Coronary artery (tissue), 2 donors: ENCODE measurements around the gene DCST1.

Experiments
- DNase-seq: peaks from one replicate; pipeline ENCODE4 v3.0.0-alpha.2; 2017; ENCODE audit warnings: low spot score
- H3K27ac ChIP-seq, 2 donors: fragments of 200-600 bp; sonication (generic); one replicate each; pipeline ENCODE4 v1.5.1; 2016 to 2019
- H3K4me3 ChIP-seq: fragments of 200-600 bp; sonication (generic); 2 replicates; pipeline ENCODE4 v1.5.1; 2016; ENCODE audit warnings: mild to moderate bottlenecking, moderate library complexity
- TF ChIP-seq, protein P1 (sequence below): fragments of 200-600 bp; sonication (generic); IDR thresholded peaks from one replicate; pipeline ENCODE4 v1.5.1; 2019; ENCODE audit warnings: antibody characterized with exemption

The DCST1 gene

DNA sequence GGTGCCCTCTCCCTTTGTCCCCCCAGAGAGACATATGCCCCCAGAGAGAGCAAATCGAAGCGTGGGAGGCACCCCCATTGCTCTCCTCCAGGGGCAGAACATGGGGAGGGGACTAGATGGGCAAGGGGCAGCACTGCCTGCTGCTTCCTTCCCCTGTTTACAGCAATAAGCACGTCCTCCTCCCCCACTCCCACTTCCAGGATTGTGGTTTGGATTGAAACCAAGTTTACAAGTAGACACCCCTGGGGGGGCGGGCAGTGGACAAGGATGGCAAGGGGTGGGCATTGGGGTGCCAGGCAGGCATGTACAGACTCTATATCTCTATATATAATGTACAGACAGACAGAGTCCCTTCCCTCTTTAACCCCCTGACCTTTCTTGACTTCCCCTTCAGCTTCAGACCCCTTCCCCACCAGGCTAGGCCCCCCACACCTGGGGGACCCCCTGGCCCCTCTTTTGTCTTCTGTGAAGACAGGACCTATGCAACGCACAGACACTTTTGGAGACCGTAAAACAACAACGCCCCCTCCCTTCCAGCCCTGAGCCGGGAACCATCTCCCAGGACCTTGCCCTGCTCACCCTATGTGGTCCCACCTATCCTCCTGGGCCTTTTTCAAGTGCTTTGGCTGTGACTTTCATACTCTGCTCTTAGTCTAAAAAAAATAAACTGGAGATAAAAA lies 53.4 kb downstream of the DCST1 start:
- Histone ChIP-seq H3K4me3 (no peak overlapping the region), H3K27ac (no peak overlapping the region)
- DNase-seq: no peak
- TF ChIP-seq, protein P1, sequence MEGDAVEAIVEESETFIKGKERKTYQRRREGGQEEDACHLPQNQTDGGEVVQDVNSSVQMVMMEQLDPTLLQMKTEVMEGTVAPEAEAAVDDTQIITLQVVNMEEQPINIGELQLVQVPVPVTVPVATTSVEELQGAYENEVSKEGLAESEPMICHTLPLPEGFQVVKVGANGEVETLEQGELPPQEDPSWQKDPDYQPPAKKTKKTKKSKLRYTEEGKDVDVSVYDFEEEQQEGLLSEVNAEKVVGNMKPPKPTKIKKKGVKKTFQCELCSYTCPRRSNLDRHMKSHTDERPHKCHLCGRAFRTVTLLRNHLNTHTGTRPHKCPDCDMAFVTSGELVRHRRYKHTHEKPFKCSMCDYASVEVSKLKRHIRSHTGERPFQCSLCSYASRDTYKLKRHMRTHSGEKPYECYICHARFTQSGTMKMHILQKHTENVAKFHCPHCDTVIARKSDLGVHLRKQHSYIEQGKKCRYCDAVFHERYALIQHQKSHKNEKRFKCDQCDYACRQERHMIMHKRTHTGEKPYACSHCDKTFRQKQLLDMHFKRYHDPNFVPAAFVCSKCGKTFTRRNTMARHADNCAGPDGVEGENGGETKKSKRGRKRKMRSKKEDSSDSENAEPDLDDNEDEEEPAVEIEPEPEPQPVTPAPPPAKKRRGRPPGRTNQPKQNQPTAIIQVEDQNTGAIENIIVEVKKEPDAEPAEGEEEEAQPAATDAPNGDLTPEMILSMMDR: no peak

DNA sequence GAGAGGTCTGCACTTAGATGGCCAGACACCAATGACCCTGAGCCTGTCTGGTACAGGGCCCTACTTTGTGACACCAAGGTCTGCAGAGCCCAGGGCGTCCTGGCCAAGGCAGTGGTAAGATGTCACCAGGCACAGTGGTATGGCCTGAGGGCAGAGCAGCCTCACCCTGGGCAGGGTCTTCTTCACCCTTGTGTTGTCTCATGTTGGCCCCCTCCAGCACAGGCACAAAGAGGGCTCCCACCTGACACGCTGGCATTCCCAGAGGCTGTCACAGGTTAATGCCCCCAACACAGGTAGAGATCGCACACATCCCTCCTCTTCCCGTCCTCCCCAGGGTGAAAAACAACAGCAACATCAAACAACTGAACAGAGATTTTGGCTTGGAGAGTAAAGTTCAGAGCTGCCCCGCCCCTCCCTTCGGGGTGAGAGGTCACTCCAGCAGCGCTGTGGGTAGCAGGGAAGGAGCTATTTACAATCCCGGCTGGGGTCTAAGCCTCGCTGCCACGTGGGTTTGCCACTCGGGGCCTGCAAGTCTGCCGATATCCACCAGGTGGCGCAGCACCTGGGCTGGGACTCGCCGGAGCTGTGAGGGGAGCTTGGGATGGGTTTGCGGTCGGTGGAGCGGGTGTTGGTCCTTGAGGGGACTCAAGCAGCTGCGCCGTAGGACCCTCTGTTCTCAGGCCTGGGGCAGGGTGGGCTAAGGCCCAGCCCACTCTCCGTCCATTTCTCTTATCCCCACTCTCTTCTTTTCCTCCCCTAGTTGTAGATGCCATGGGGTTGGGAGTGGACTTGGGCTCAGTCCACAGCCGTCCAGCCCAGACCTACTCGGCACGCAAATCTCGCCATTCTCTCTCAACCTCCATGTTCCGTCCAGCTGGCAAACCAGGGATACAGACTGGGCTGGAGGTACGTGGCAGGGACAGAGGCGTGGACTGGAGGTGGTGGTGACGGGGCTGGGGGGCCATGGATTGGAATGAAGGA lies 57.7 kb downstream of the DCST1 start:
- DNase-seq: peak; percentile 83

DNA sequence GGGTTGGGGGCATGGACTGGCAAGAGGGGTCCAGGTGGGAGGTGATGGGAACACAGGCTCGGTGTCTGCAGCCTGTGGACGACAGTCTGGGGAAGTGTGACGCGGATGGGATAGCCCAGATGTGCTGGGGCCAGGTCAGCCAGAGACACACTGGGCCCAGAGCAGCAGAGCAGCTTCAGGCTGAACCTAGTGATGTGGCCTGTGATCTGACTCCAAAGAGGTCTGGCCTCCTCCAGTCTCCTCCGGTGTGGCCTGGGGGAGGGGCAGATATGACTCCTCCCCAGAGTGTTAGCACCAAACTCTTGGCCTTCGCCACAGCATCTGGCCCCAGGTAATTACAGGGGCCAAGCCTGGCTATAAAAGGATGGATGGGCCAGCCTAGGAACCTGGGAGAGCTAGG lies 58.5 kb downstream of the DCST1 start:
- DNase-seq: no peak
- no peak overlapping the region for H3K4me3 ChIP-seq
- TF ChIP-seq, protein P1: no peak
- H3K27ac ChIP-seq: no peak overlapping the region

More for the DNA sequence above, 57.7 kb downstream of the DCST1 start:
- Histone ChIP-seq H3K4me3 (no peak overlapping the region), H3K27ac (no peak overlapping the region)
- TF ChIP-seq, protein P1: peak; percentile 96

DNA sequence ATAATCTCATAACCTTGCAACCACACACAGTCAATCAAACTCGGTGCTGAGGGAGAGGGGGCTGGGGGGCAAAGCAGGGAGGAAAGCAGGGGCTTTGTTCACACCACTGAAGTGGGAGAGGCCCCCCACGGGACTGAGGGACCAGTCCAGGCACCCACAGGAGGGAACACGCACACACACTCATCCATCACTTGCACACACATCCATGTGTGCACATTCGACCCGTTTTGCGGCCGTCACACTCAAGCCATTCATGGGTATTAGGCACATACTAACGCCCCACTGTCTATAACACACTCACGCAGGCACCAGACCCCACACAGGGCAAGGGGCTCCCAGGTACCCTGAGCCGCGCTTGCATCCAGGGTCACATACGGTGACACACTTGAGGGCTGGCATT lies 59.0 kb downstream of the DCST1 start:
- DNase-seq: no peak
- Histone ChIP-seq H3K27ac (no peak overlapping the region), H3K4me3 (no peak overlapping the region)
- TF ChIP-seq, protein P1: no peak

DNA sequence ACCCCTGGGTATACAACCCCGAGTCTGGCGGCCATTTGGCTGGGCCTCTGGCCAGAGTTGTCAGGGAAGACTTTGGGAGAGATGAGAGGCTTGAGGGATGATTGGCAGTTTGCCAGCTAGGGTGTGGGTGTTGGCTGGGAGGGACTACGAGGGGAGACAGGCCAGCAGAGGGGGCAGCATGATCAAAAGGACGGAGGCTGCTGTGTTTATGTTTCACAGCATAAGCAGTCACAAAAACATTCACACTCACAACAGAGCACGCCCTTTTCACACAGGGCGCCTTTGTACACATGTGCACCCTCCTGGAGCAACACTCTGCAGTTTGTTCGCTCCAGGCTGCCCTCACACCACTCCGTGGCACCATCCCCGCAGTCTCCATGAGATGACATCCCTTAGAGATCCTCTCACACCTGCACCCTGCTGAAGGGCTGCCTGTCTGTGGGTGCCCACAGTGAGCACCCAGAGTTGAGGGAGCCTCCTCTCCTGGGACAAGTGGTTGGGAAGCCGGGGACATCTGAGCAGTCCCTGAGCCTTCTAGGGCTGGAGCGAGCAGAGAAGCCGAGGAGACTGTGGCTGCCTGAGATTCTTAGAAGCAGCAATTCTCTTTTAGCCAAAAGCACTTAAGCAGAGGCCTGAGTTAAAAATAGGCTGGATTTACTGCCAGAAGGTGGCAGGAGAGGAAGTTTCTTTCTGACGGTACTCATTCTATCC lies 60.4 kb downstream of the DCST1 start:
- DNase-seq: no peak
- Histone ChIP-seq H3K27ac (peak overlapping the region; percentile 19 to 66), H3K4me3 (no peak overlapping the region)
- TF ChIP-seq, protein P1: peak; percentile 11

DNA sequence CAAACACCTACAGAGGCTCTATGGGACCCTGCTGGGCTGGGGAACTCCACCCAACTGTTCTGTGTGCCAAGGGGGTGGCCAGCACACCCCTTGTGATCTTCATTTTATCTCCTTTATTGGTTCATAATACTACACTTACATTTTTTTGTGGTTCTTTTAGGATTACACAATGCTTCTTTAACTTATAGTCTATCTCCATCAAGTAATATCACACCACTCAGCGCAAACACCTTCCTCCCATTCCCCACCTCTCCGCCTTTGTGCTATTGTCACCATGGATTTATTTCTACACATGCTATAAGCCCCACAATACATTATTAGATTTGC lies 61.0 kb downstream of the DCST1 start:
- H3K4me3 ChIP-seq: no peak overlapping the region
- TF ChIP-seq, protein P1: no peak
- H3K27ac ChIP-seq: peak overlapping the region; percentile 19 to 66
- DNase-seq: no peak
